B cell (primary cell): Measurements from ENCODE around the gene RPP40. TPM values are rescaled to one million over a fixed set of nuclear protein-coding genes. Genes with fewer than 3 reads are reported as not detected.
A peak's percentile ranks its signal among the peaks of the same experiment; 100 is the strongest.

Experiments
- ATAC-seq: fragments of 200-7000 bp; cut with Tn5 transposase; one replicate; pipeline ENCODE4 v1.10.0; 2021; ENCODE audit warnings: low read depth, mild to moderate bottlenecking, moderate number of reproducible peaks, moderate library complexity
- CTCF ChIA-PET: fragments of 350-600 bp; sonication (Branson Sonifier 250); formaldehyde crosslinking; loops from one replicate; lab custom pipeline; 2021; ENCODE audit warnings: antibody characterized with exemption, inconsistent platforms; lab: Charles Lee
- POLR2A ChIA-PET: fragments of 350-600 bp; sonication (Branson Sonifier 250); formaldehyde crosslinking; loops from one replicate; lab custom pipeline; 2021; ENCODE audit warnings: antibody characterized with exemption; lab: Charles Lee
- DNase-seq: peaks from one replicate; pipeline ENCODE4 v3.0.0; 2013
- H2AFZ ChIP-seq: 2 replicates; pipeline ENCODE4 v1.6.1; 2012; ENCODE audit warnings: mild to moderate bottlenecking, low read depth, low read length; ENCODE audit not compliant: insufficient read depth, poor library complexity, severe bottlenecking
- H3K27ac ChIP-seq, 2 donors: 1 replicate in 1 of 2; 2 replicates in 1 of 2; pipeline ENCODE4 v1.5.1; 2012 to 2013; ENCODE audit warnings: low read length in 2 of 2, mild to moderate bottlenecking in 2 of 2, moderate library complexity in 1 of 2
- H3K27me3 ChIP-seq, 4 experiments: fragments of 200-600 bp in 1 of 4; sonication (generic) in 1 of 4; replicated peaks in 1 of 4; 1 replicate in 2 of 4; 2 replicates in 2 of 4; pipeline versions ENCODE4 v1.6.1 to v1.7.0; 2013 to 2016; ENCODE audit warnings: low read length in 3 of 4, mild to moderate bottlenecking in 2 of 4, mixed read lengths in 1 of 4, moderate library complexity in 1 of 4; ENCODE audit not compliant: insufficient read depth in 4 of 4, control insufficient read depth in 3 of 4; ENCODE audit errors: control extremely low read depth in 1 of 4
- H3K36me3 ChIP-seq, 2 experiments: replicated peaks in 1 of 2; 1 replicate in 1 of 2; 2 replicates in 1 of 2; pipeline versions ENCODE4 v1.6.1 to v1.7.1; 2013; ENCODE audit warnings: low read length in 1 of 2; ENCODE audit not compliant: insufficient read depth in 2 of 2, control insufficient read depth in 1 of 2; ENCODE audit errors: control extremely low read depth in 1 of 2, extremely low read depth in 1 of 2
- H3K4me1 ChIP-seq, 2 donors: fragments of 200-600 bp in 1 of 2; sonication (generic) in 1 of 2; 1 replicate in 1 of 2; 2 replicates in 1 of 2; pipeline versions ENCODE4 v1.5.1 to v1.6.1; 2013 to 2017; ENCODE audit warnings: low read length in 2 of 2; ENCODE audit not compliant: control insufficient read depth in 2 of 2, insufficient read depth in 2 of 2
- H3K4me2 ChIP-seq: replicated peaks from 2 replicates; pipeline ENCODE3; 2012; ENCODE audit warnings: mild to moderate bottlenecking, low read depth, low read length; ENCODE audit not compliant: poor library complexity, severe bottlenecking
- H3K4me3 ChIP-seq, 5 experiments: fragments of 200-600 bp in 1 of 5; sonication (generic) in 1 of 5; 1 replicate in 3 of 5; 2 replicates in 2 of 5; pipeline versions ENCODE4 v1.5.1 to v1.7.0; 2011 to 2016; ENCODE audit warnings: low read length in 4 of 5, mild to moderate bottlenecking in 4 of 5, low read depth in 2 of 5, control low read depth in 1 of 5, moderate library complexity in 1 of 5; ENCODE audit not compliant: insufficient read depth in 1 of 5; ENCODE audit errors: control extremely low read depth in 1 of 5, extremely low read depth in 1 of 5
- H3K79me2 ChIP-seq: fragments of 200-600 bp; sonication (generic); one replicate; pipeline ENCODE4 v1.6.0; 2016; ENCODE audit warnings: low read length; ENCODE audit not compliant: control insufficient read depth, insufficient read depth
- H3K9ac ChIP-seq: fragments of 200-600 bp; sonication (generic); 2 replicates; pipeline ENCODE4 v1.6.1; 2017; ENCODE audit warnings: mild to moderate bottlenecking, low read length, moderate library complexity
- H3K9me3 ChIP-seq, 3 donors: one replicate each; pipeline versions ENCODE4 v1.6.1 to v1.7.1; 2013; ENCODE audit warnings: low read length in 2 of 3; ENCODE audit not compliant: control insufficient read depth in 2 of 3, insufficient read depth in 1 of 3; ENCODE audit errors: control extremely low read depth in 1 of 3
- H4K20me1 ChIP-seq: 2 replicates; pipeline ENCODE4 v1.6.0; 2012; ENCODE audit warnings: mild to moderate bottlenecking, low read length; ENCODE audit not compliant: insufficient read depth, control insufficient read depth, poor library complexity, severe bottlenecking
- H3K27ac Mint-ChIP-seq: one replicate; pipeline ENCODE4 v1.8.0; 2021; ENCODE audit warnings: mixed read lengths
- H3K27me3 Mint-ChIP-seq: one replicate; pipeline ENCODE4 v1.8.0; 2021; ENCODE audit warnings: mixed read lengths
- H3K4me1 Mint-ChIP-seq: one replicate; pipeline ENCODE4 v1.8.0; 2021; ENCODE audit warnings: mixed read lengths
- H3K4me3 Mint-ChIP-seq: one replicate; pipeline ENCODE4 v1.8.0; 2021; ENCODE audit warnings: mixed read lengths
- H3K9me3 Mint-ChIP-seq: one replicate; pipeline ENCODE4 v1.8.0; 2022; ENCODE audit warnings: mixed read lengths; ENCODE audit not compliant: insufficient read depth
- EZH2 ChIP-seq: IDR thresholded peaks from 2 replicates; pipeline ENCODE4 v1.6.1; 2012; ENCODE audit warnings: borderline replicate concordance, low read depth, mild to moderate bottlenecking, moderate library complexity, low read length; ENCODE audit not compliant: insufficient read depth, poor library complexity, severe bottlenecking
- WGBS: methylation state at CpG from one replicate; pipeline ENCODE4 v1.1.5; 2013; ENCODE audit warnings: missing lambda C conversion rate; ENCODE audit not compliant: insufficient coverage; 5-methylcytosine and 5-hydroxymethylcytosine counted together
- intact Hi-C: fragments of 100-400 bp; cut with micrococcal nuclease; formaldehyde crosslinking; loops from one replicate; pipeline ENCODE4 v1.10.0; 2022
- polyA plus RNA-seq: library from polyadenylated mRNA; depleted of rRNA; stranded (reverse); fragments of >200 nt; gene quantifications from 2 replicates; pipeline ENCODE4 v1.2.3, GENCODE V29; 2012
- total RNA-seq, 2 donors: library from RNA; stranded (reverse); fragments of 120-200 nt in 1 of 2; gene quantifications; 1 replicate in 1 of 2; 2 replicates in 1 of 2; pipeline versions ENCODE4 v1.2.3 to v1.2.4, GENCODE V29; 2013 to 2022
- TF ChIP-seq, protein P1 (sequence below): fragments of 200-600 bp; IDR thresholded peaks from one replicate; pipeline ENCODE4 v1.8.0; 2022; ENCODE audit warnings: antibody characterized with exemption, mild to moderate bottlenecking

Gene RPP40
- total and polyA plus RNA-seq, 2 donors (not counting 1 experiment from before 2014, with no cell fraction given): 2.7 to 3.8 TPM

DNA sequence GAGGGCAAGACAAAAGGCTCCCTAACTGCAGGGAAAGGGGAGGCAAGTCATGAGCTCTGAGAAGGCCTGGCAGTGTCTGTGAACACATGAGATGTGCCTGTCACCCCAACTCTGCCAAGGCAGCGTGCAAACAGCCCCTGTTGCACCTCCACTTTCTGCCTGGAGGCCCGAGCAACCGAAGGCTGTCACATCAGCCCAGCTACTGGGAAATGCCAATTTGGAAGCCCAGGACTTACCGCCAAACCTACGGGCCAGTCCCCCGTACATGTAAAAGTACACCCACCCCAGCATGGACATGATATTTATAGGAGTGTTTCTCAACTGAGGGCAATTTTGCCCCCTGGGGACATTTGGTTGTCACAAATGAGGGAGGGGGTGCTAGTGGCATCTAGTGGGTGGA, 27.3 kb upstream of the RPP40 start:
- H3K4me2 ChIP-seq: peak overlapping the region; percentile 38
- H3K4me3 ChIP-seq: no peak overlapping the region
- no peaks in the 10 kb centered on the region for H3K79me2 ChIP-seq
- H3K27me3 ChIP-seq: peaks cover 0 to 5% (median 2%) of the 10 kb centered on the region in 4 experiments
- no peak for ATAC-seq
- H3K9ac ChIP-seq: no peak overlapping the region
- intact Hi-C loops: no loop called here
- no peak for TF ChIP-seq EZH2
- TF ChIP-seq, protein P1, sequence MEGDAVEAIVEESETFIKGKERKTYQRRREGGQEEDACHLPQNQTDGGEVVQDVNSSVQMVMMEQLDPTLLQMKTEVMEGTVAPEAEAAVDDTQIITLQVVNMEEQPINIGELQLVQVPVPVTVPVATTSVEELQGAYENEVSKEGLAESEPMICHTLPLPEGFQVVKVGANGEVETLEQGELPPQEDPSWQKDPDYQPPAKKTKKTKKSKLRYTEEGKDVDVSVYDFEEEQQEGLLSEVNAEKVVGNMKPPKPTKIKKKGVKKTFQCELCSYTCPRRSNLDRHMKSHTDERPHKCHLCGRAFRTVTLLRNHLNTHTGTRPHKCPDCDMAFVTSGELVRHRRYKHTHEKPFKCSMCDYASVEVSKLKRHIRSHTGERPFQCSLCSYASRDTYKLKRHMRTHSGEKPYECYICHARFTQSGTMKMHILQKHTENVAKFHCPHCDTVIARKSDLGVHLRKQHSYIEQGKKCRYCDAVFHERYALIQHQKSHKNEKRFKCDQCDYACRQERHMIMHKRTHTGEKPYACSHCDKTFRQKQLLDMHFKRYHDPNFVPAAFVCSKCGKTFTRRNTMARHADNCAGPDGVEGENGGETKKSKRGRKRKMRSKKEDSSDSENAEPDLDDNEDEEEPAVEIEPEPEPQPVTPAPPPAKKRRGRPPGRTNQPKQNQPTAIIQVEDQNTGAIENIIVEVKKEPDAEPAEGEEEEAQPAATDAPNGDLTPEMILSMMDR: no peak
- Mint-ChIP-seq H3K4me3 (no peak overlapping the region), H3K27me3 (no peaks in the 10 kb centered on the region), H3K27ac (no peak overlapping the region), H3K4me1 (peaks cover 22% of the 10 kb centered on the region), H3K9me3 (no peaks in the 10 kb centered on the region)
- peak overlapping the region; percentile 54 for H2AFZ ChIP-seq
- H3K9me3 ChIP-seq: peaks cover 0 to 17% (median 0%) of the 10 kb centered on the region in 3 donors
- POLR2A ChIA-PET: no interaction called here
- no peaks in the 10 kb centered on the region for H3K36me3 ChIP-seq
- CTCF ChIA-PET: interaction anchor here (1.2 to 1.9 kb wide), 4 partner anchors 10 to 742 kb away, joined by 3 to 5 read pairs (median 3); no protein-coding TSS in a partner anchor
- WGBS: 94% methylated on average over 3 of the region's 6 CpGs
- H4K20me1 ChIP-seq: no peaks in the 10 kb centered on the region
- no peak for DNase-seq
- no peak overlapping the region for H3K27ac ChIP-seq
- peaks cover 13 to 18% of the 10 kb centered on the region in 2 donors for H3K4me1 ChIP-seq

DNA sequence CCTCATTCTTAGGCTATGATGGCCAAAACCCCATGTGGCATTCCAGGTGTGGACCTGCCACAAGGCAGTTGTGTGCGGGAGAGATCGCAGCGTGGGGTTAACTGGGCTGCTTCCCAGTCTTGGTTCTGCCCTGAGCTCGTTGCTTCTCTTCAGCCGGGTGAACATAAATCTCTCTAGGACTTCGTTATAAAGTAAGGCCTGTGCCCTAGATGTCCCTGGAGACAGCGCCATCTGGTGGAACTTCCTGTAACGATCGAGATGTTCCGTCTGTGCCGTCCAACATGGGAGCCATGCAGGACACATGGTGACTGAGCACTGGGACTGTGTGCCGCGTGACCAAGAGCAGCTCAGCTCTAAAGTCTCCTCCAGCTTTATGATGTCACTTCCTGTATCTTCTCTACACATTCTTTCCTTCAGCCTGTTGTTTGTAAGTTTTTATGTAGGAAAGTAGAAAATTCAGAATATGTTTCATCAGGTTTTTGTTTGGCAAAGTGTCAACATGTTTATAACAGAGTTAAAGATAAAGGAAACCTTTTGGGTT, 26.8 kb upstream of the RPP40 start:
- Histone ChIP-seq H3K9me3 (peaks cover 0 to 17% (median 0%) of the 10 kb centered on the region in 3 donors), H3K9ac (no peak overlapping the region), H4K20me1 (no peaks in the 10 kb centered on the region), H3K27me3 (peaks cover 0 to 10% (median 4%) of the 10 kb centered on the region in 4 experiments), H3K4me3 (no peak overlapping the region), H3K27ac (no peak overlapping the region), H2AFZ (peak overlapping the region; percentile 54), H3K36me3 (no peaks in the 10 kb centered on the region), H3K79me2 (no peaks in the 10 kb centered on the region), H3K4me1 (peaks cover 18 to 23% of the 10 kb centered on the region in 2 donors), H3K4me2 (peak overlapping the region; percentile 38)
- intact Hi-C loops: no loop called here
- Mint-ChIP-seq H3K4me3 (no peak overlapping the region), H3K27ac (no peak overlapping the region), H3K27me3 (no peaks in the 10 kb centered on the region), H3K9me3 (no peaks in the 10 kb centered on the region), H3K4me1 (peaks cover 26% of the 10 kb centered on the region)
- ATAC-seq (peak; percentile 87), DNase-seq (peak; percentile 79)
- ChIA-PET CTCF (interaction anchor here (1.2 to 1.9 kb wide), 5 partner anchors 9 to 741 kb away, joined by 3 to 5 read pairs (median 3); no protein-coding TSS in a partner anchor), POLR2A (no interaction called here)
- no peak for TF ChIP-seq EZH2
- TF ChIP-seq, protein P1: peak; percentile 74
- whole genome bisulfite sequencing: 17% methylated on average over 11 of the region's 13 CpGs
